Activated CD8-positive, alpha-beta memory T cell treated with anti-CD3 and anti-CD28 coated beads, Interleukin-2, amount 50 U/mL, for 1 hour (primary cell): ENCODE results near the gene SAMD15.
A peak's percentile ranks its signal among the peaks of the same experiment; 100 is the strongest.
"Not testable (repeated sequence)": the region's sequence is repeated elsewhere in the genome, so short reads cannot be mapped to it uniquely, and the experiment has no call there.

Experiments
- DNase-seq: peaks from one replicate; pipeline ENCODE4 v3.0.0-alpha.2; 2020; ENCODE audit errors: extremely low read depth

The SAMD15 gene

GRCh38 chr14:77376771-77377501, at the start of gene SAMD15, which contains the start of gene TMED8:
Gene SAMD15 (plus strand): TSS chr14:77377379. CDS start chr14:77377419, 40 bp downstream.
Gene TMED8 (minus strand): TSS chr14:77377094. CDS start chr14:77377053, 41 bp downstream.
- DNase-seq = peak; percentile 41

GRCh38 chr14:77329872-77330271, 47.3 kb upstream of the SAMD15 start:
- DNase-seq = no peak

DNA sequence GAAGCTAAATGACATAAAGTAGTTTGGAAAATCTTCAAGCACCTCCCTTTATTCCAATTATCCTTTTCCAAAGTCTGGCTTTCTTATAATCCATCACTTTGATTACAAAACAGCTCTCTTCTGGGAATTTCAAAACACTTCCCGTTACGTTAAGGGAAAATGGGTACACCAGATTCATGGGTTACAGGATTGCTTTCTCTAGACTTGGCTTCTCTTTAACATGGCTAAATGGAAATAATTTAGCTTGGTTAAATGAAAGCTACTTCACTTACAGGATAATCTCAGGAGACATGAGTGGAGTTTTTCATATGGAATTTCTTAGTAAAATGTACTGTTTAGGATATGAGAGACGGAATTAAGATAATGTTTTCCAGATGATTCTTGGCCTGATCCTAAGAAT, 41.6 kb upstream of the SAMD15 start:
- no peak for DNase-seq

DNA sequence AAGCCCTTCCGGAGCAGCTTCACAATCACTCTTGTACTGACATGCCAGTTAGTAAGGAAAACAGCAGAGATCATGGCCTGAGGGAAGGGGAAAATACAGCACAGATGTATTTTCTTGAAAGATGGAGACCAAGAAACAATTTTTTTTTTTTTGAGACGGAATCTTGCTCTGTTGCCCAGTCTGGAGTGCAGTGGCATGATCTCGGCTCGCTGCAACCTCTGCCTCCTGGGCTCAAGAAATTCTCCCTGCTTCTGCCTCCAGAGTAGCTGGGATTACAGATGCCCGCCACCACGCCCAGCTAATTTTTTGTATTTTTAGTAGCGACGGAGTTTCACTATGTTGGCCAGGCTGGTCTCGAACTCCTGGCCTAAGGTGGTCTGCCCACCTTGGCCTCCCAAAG, 39.9 kb upstream of the SAMD15 start:
- DNase-seq = not testable (repeated sequence)

- no peak for DNase-seq
Measured at GRCh38 chr14:77337880-77338279, 39.3 kb upstream of the SAMD15 start.

DNA sequence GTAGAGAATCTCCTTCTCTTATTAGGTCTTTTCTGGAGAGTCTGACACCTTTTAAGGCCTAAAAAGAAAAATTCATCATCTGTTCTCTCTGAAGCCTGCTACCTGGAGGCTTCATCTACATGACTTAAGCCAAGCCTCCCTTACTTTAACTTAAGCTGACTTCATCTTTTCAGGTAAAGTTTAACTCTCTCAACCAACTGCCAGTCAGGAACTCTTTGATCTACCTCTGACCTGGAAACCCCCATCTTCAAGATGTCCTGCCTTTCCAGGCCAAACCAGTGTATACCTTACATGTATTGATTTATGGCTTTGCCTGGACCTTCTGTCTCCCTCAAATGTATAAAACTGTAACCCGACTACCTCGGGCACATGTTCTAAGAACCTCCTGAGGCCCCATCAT, 38.9 kb upstream of the SAMD15 start:
- DNase-seq = no peak

- DNase-seq = no peak
Measured at GRCh38 chr14:77339407-77339806, 37.8 kb upstream of the SAMD15 start.

DNA sequence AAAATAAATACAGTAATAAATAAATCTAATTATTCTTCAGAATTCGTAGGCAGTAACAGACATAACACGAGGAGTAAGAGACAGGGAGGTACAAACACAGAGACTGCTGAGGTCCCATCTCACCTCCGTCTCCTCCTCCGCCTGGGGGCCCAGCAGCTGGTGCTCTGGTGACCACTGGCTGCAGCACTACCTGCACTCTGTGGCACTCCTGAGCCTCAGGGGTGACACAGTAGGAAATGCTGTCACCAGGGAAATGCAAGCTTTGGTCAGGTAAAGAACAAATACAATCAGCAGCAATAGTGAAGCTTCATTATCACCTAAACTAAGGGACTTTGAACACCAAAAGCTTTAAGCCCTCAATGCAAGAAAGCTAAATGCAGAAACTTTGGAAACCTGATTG, 36.8 kb upstream of the SAMD15 start:
- DNase-seq = no peak

DNA sequence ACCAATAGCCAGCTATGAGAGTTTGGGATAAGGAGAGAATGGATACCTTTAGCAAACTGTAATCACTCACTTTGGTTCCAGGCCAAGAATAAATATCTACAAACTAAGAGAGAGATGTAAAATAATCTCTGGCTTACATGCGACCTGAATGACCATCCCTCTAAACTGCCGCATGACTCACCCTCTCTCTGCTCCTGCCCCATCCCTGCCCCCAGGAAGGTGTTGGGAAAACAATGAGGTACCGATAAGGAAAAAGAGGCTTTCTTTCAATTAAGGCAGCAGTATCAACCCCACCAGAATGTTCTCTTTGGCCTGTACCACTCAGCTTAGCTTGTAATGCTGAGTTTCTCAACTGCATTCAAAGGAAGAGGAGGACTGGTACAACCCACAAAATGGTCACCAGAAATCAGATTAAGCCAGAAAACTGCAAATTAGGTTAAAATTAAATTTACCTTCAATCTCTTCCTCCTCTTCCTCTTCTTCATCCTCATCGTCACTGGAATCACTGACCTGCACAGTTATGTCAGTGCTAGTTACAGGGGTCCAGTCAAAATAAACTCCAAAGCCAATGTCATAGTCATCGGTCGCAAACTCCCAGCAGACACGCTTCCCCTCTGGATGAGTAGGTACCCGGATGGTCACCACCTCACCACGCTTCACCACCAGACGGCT, 34.3 kb upstream of the SAMD15 start:
- no peak for DNase-seq

DNA sequence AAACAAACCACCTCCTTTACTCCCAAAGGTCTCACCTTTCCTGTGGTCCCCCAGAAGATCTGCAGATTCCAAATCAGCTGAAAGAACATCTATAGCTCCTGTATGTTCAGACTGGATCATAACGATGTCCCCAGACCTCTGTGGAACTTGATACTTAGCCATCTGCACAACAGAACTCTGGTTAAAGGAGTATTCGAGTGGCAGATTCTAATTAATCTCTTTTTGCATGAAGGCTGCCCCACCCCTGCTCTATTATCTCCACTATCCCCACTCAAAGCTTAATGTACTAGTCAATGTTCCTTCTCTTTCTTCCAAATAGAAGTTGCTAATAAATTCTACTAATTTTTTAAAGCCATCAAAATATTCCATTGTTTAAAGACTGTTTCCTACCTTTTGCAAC, 33.5 kb upstream of the SAMD15 start:
- DNase-seq = no peak

- DNase-seq = no peak
Measured at GRCh38 chr14:77344377-77344996, 32.7 kb upstream of the SAMD15 start.

GRCh38 chr14:77346495-77346894, 30.7 kb upstream of the SAMD15 start:
- no peak for DNase-seq

- DNase-seq = no peak
Measured at GRCh38 chr14:77347751-77348150, 29.4 kb upstream of the SAMD15 start.

DNA sequence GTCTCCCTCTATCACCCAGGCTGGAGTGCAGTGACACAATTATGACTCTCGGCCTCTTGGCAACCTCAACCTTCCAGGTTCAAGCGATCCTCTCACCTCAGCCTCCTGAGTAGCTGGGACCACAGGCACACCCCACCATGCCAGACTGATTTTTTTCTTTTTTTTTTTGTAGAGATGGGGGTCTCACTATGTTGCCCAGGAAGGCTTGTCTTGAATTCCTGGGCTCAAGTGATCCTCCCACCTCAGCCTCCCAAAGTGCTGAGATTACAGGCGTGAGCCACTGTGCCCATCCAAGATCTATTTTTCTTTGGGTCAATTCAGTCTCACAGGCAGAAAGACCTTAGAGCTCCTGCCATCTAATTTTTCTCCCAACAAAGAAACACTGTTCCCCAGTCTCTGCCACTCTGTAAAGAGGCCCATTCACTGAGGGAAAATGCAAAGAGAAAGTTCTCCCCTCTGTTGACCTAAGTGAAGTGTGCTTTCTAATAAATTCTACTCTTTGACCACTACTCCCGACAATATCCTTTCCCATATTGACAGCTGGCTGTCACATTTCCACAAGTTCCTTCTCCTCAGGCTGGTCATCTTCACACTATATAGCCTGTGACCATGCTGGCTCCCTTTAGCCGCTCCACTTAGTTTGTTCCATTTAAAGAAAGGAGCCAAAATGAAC, 23.6 kb upstream of the SAMD15 start:
- DNase-seq = no peak

- no peak for DNase-seq
Measured at GRCh38 chr14:77355811-77356210, 21.4 kb upstream of the SAMD15 start.

DNA sequence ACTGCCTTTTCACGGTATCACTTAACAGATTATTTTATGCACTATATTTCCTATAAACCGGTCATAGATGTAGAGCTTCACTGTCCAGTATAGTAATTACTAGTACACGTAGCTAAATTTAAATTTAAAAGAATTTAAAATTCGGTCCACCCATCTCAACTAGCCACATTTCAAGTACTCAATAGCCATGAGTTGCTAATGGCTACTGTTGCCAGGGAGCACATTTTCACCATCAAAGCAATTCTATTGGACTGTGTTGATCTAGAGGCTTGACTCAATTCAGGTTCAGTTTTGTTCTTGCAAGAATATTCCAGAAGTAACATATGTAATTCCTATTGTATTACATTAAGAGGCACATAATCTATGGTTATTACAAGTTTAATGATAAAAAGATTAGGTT, 20.3 kb upstream of the SAMD15 start:
- DNase-seq = no peak

- DNase-seq = no peak
Measured at GRCh38 chr14:77359626-77360025, 17.6 kb upstream of the SAMD15 start.

DNA sequence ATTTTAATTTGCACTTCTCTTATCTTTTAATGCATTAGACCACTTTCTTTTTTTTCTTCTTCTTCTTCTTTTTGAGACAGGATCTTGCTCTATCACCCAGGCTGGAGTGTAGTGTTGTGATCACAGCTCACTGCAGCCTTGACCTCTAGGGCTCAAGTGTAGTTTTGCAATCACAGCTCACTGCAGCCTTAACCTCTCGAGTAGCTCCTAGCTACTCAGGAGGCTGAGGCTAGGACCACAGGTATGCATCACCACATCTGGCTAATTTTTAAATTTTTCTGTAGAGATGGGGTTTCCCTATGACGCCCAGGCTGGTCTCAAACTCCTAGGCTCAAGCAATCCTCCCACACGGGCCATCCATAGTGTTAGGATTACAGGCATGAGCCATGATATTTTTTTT, 13.0 kb upstream of the SAMD15 start:
- DNase-seq = no peak

DNA sequence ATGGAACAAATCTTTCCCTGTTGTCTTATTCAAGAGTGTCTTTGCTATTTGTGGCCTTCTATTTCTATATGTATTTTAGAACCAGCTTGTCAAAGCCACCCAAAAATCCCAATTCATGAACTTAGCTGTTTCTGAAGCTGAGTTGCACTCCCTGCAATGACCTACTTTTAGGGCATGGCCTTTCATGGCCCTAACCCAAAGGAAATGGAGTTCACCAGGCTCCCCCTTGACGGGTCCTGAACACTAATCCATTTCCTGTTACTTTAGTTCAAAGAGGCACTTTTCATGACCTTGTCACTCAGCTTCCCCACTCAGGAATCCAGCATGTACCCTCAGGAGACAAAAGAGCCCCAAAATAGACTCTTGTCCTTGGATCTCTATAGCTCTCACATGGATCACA, 7.9 kb upstream of the SAMD15 start:
- DNase-seq = no peak

DNA sequence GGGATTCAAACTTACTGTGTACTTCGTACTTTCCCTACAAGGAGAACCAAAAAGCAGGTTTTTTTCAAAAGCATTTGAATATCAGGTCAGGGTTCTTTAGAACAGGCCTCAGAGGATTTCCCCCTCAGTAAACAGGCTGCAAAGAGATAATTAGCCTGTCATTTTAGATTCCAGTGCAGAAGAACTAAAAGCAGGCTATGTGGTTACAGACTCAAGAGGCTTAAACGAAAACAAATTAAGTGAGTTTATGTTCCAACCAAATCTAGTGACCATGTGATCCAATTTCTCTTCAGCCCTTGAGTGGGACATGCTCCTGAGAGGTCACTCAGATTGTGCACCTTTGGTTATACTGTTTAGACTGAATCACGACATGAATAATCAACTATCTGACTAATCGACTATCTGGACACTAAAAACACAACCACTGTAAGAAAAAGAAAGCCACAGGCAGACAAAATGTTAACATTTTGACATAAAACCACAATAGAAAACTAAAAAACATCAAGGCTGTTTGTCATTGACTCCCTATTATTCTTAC, 4.8 kb upstream of the SAMD15 start:
- no peak for DNase-seq

DNA sequence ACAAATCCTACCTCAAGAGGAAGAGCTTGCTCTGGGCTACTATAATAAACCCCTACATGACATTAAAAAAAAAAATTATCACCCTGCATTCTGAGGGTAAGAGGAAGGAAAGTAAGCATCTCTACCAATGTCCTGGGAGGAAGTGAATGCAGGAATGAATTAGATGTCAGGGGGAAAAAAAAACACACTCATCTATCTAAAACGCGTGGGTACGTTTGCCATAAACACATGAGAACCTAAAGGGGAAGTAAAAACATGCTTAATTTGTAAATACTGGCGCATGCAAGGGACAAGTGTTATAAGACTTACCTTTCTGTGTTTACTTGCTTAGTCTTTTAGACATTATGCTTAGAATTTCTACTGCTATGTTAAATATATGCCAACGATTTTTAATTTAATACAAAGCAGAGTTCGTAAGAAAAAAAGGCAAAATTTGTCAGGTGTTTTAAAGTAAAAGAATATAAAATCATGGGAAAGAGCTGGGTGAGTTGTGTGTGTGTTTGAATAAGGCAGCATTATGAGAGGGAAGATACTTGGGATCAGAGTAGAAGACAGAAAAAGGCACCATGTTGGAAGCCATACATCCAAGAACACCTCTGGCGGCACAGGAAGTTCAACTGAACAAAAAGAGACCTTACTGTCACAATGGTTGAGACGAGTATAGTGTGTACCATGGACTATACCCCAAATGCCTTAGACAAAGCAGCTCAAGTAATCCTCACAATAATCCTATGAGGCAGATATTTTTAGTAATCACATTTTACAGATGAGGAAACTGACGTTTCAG, 1.8 kb upstream of the SAMD15 start:
- no peak for DNase-seq
